NOMO-1 treated with DMSO at 0.1 percent for 48 hours (cell line): Measurements from ENCODE around the gene SLC25A44.
A peak's percentile ranks its signal among the peaks of the same experiment; 100 is the strongest.

Experiments
- DNase-seq: peaks from one replicate; lab custom pipeline; 2025; ENCODE audit not compliant: unreplicated experiment; lab: John Stamatoyannopoulos, UW

The SLC25A44 gene, protein sequence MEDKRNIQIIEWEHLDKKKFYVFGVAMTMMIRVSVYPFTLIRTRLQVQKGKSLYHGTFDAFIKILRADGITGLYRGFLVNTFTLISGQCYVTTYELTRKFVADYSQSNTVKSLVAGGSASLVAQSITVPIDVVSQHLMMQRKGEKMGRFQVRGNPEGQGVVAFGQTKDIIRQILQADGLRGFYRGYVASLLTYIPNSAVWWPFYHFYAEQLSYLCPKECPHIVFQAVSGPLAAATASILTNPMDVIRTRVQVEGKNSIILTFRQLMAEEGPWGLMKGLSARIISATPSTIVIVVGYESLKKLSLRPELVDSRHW

GRCh38 chr1:156193488-156194299 lies at the start of gene SLC25A44:
TSS of gene SLC25A44 (plus strand) at chr1:156194104. CDS start at chr1:156199848, 5,744 bp downstream.
- peak; percentile 98 for DNase-seq

DNA sequence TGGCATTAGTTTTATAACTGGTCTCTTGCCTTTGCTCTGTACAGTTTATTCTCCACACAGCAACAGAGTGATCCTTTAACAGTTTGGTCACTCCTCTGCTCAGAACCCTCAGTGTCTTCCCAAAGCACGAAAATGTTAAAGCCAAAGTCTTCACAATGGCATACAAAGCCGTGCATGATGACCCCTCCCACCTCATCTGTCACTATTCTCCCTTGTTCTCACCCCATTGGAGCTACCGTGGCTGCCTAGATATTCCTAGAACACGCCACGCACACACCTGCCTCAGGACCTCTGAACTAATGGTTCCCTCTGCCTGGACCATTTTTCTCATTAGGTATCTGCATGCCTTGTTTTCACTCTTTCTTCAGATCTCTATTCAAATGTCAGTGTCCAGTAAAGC lies 49.2 kb upstream of the SLC25A44 start:
- DNase-seq, result no peak

- no peak for DNase-seq
These were observed 48.3 kb upstream of the SLC25A44 start for GRCh38 chr1:156145650-156146019.

GRCh38 chr1:156146020-156146768 lies 47.7 kb upstream of the SLC25A44 start:
- peak; percentile 81 for DNase-seq

DNA sequence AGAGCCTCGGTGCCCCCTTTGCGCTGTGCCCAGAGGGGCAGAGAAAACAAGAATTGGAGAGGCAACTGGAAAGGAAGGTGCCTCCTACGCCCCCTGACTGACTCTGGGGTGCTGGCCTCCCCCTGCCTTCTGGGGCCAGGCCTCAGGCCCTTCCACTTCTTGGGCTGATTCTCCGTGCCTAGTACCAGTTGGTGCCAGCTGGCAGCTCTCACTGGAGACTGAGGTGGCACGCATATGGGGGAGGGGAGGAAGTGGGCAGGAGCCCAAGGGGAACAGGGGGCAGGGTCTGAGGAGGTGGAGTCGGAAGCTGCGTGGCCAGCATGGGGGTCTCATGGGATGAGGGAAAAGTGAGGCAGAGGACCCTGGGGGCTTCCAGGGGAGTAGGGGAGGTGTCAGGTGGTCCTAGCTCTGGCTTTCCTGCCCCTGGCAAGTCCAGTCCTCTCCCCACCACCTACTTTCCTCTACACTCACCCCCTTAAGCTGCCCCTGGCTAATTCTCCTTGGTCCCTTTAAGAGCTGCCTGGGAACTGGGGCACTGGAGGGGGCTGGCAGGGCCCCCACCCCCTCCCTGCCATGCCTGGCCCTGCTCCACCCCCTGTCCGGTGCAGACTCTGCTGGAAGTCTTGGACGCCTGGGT lies 47.0 kb upstream of the SLC25A44 start:
- no peak for DNase-seq

GRCh38 chr1:156148216-156148615 lies 45.7 kb upstream of the SLC25A44 start:
- DNase-seq, result peak; percentile 86

- DNase-seq, result no peak
These were observed 44.3 kb upstream of the SLC25A44 start for GRCh38 chr1:156149374-156150332.

- no peak for DNase-seq
These were observed 43.4 kb upstream of the SLC25A44 start for GRCh38 chr1:156150333-156151011.

DNA sequence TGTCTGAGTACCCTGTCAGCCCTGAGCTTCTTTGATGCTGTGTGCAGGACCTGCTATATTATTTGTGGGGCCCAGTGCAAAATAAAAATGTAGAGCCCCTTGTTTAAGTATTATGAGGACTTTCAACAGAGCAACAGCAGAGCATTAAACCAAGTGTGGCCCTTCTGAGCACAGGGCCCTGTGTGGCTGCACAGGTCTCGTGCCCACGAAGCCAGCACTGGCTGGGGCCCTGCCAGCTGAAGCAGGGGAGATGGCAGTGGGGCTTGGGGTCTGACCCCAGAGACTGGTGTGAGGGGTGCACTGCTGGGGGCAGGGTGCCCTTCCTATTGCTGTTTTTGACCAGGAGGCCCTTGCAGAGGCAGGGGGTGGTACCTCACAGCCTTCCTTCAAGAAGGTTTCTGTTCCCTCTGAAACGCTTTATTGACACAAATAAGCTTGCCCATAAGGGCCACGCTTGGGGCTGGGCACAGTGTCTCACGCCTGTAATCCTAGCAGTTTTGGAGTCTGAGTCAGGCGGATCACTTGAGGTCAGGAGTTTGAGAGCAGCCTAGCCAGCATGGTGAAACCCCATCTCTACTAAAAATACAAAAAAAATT lies 42.7 kb upstream of the SLC25A44 start:
- peak; percentile 57 for DNase-seq

DNA sequence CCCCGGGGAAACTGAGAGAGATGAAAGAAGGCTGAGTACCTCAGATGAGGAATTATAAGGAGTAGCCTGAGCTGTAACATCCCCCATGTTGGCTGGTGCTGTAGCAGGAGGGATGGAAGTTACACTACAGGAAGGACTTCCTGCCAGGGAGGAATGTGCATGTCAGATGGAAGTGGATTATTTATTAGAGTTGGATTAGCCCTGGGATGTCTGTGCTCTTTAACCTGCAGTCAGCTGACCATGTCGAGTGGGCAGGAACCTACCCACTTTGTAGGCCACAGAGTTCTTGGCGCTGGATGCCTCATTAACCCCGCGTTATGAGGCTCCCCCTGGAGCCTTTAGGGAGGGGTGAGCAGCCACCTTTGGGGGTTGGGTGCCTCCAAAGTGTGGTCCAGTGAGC lies 41.3 kb upstream of the SLC25A44 start:
- DNase-seq, result no peak

GRCh38 chr1:156153362-156153761 lies 40.5 kb upstream of the SLC25A44 start, which contains the start of gene SEMA4A:
TSS of gene SEMA4A (plus strand) at chr1:156153585. CDS start at chr1:156154579, 994 bp downstream.
- DNase-seq, result no peak

GRCh38 chr1:156154317-156154749 lies 39.6 kb upstream of the SLC25A44 start:
- peak; percentile 96 for DNase-seq

- no peak for DNase-seq
These were observed 38.0 kb upstream of the SLC25A44 start for GRCh38 chr1:156155756-156156510.

GRCh38 chr1:156157506-156157905 lies 36.4 kb upstream of the SLC25A44 start:
- no peak for DNase-seq

DNA sequence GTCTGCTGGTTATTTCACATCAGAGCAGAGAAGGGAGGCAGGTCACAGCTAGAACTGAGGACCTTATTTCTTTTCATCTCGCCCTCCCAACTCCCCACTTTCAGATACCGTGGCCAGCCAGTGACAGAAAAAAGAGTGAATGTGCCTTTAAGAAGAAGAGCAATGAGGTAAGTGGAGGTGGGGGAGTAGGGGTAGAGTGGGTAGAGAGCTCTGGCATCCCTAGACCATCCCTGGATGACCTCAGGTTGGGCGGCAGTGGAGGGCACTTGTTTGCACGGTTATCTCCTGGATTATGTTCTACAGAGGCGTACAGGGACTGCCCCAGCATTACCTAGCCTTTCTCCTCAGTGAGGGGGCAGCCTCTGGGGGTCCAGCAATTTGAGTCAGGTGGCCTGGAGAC lies 35.9 kb upstream of the SLC25A44 start:
- no peak for DNase-seq

DNA sequence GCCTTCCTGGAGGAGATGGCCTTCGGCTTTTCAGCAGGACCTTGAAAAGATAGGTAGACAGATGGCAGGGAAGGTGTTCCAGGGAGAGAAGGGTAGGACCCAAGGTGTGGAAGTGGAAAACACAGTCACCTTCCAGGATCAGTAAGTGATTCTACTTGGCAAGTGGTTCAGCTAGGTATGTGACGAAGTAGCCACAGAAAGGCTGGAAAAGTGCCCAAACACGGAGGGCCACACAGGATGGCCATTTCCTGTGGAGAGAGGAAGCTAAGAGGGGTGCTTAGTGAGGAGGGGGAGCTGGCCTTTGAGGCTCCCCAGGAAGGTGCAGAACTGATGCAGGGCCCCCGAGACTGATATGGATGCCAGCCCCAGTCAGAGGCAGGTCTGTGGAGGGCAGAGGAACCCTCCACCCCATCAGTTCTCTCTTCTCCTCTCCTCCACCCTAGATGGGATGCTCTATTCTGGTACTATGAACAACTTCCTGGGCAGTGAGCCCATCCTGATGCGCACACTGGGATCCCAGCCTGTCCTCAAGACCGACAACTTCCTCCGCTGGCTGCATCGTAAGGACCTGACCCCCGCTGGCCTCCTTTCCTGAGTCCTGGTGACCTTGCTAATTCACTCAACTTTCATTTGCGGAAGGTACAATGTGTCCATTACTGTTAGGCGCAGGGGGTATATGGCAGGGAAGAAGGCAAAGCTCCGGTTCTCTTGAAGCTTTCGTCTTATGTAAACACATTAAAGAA lies 33.7 kb upstream of the SLC25A44 start:
- DNase-seq, result no peak

DNA sequence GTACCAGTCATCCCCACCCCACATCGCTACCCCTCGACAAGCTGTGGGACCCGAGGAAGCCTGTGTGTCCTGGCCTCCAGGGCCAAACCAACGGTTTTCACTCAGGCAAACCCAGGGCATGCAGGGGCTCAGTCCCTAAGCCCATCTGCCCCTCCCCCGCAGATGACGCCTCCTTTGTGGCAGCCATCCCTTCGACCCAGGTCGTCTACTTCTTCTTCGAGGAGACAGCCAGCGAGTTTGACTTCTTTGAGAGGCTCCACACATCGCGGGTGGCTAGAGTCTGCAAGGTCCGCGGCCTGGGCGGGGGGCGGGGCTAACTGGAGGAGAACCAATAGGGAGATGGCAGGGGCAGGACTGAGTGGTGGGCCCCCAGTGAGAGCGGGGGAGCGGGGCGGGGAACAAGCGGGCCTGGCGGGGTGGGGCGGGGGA lies 33.1 kb upstream of the SLC25A44 start:
- DNase-seq, result no peak
